Bronchial epithelial cell (primary cell): ENCODE measurements around the gene PARP8. TPM values are rescaled to one million over a fixed set of nuclear protein-coding genes. Genes with fewer than 3 reads are reported as not detected.
"Not testable (repeated sequence)": the region's sequence is repeated elsewhere in the genome, so short reads cannot be mapped to it uniquely, and the experiment has no call there.

Source experiments
- DNase-seq: peaks from one replicate; pipeline ENCODE4 v3.0.0-alpha.2; 2010; ENCODE audit warnings: low read depth
- FAIRE-seq: peaks from 2 replicates; lab custom pipeline; 2011; peaks lifted over from hg19 to GRCh38; lab: Jason Lieb, UNC
- H3K27me3 ChIP-seq: 2 replicates; pipeline ENCODE4 v1.5.1; 2011; ENCODE audit warnings: low read length; ENCODE audit not compliant: control insufficient read depth, insufficient read depth
- H3K36me3 ChIP-seq: 2 replicates; pipeline ENCODE4 v1.5.1; 2011; ENCODE audit warnings: low read length; ENCODE audit not compliant: control insufficient read depth, insufficient read depth
- H3K4me3 ChIP-seq: 2 replicates; pipeline ENCODE4 v1.5.1; 2011; ENCODE audit warnings: mild to moderate bottlenecking, low read depth, low read length, control low read depth
- CTCF ChIP-seq: IDR thresholded peaks from 2 replicates; pipeline ENCODE4 v1.5.1; 2011; ENCODE audit warnings: mild to moderate bottlenecking, moderate library complexity, low read length, control low read depth, inconsistent platforms; ENCODE audit not compliant: insufficient read depth, severe bottlenecking
- total RNA-seq: library from RNA; depleted of rRNA; stranded (reverse); fragments of >200 nt; gene quantifications from 2 replicates; pipeline ENCODE4 v1.2.1, GENCODE V29; 2014

Gene PARP8
- total RNA-seq, 1 donor from 2014 or later, result 14.5 TPM

- H3K36me3 ChIP-seq, result peaks cover 2% of the 10 kb centered on the region
- no peak for FAIRE-seq
- no peaks in the 10 kb centered on the region for H3K27me3 ChIP-seq
- TF ChIP-seq CTCF, result no peak
- H3K4me3 ChIP-seq, result no peak overlapping the region
- DNase-seq, result no peak
Observed at GRCh38 chr5:50766042-50766441, 99.6 kb downstream of the PARP8 start.

GRCh38 chr5:50766462-50766861, 100.0 kb downstream of the PARP8 start:
- Histone ChIP-seq H3K27me3 (no peaks in the 10 kb centered on the region), H3K36me3 (peaks cover 2% of the 10 kb centered on the region), H3K4me3 (no peak overlapping the region)
- no peak for DNase-seq
- no peak for FAIRE-seq
- TF ChIP-seq CTCF, result no peak

GRCh38 chr5:50766967-50767366, 100.5 kb downstream of the PARP8 start:
- TF ChIP-seq CTCF, result no peak
- H3K36me3 ChIP-seq, result no peaks in the 10 kb centered on the region
- H3K4me3 ChIP-seq, result no peak overlapping the region
- no peak for FAIRE-seq
- H3K27me3 ChIP-seq, result no peaks in the 10 kb centered on the region
- DNase-seq, result no peak

- DNase-seq (no peak), FAIRE-seq (no peak)
- no peaks in the 10 kb centered on the region for H3K27me3 ChIP-seq
- no peaks in the 10 kb centered on the region for H3K36me3 ChIP-seq
- TF ChIP-seq CTCF, result no peak
- no peak overlapping the region for H3K4me3 ChIP-seq
Observed at GRCh38 chr5:50767588-50767987, 101.2 kb downstream of the PARP8 start.

- TF ChIP-seq CTCF, result no peak
Observed at GRCh38 chr5:50768634-50769033, 102.2 kb downstream of the PARP8 start.

GRCh38 chr5:50770441-50770840, 104.0 kb downstream of the PARP8 start:
- TF ChIP-seq CTCF, result no peak
- Histone ChIP-seq H3K36me3 (no peaks in the 10 kb centered on the region), H3K4me3 (no peak overlapping the region), H3K27me3 (no peaks in the 10 kb centered on the region)
- no peak for FAIRE-seq
- DNase-seq, result no peak

More at GRCh38 chr5:50768634-50769033, 102.2 kb downstream of the PARP8 start:
- no peak overlapping the region for H3K4me3 ChIP-seq
- no peak for FAIRE-seq
- no peak for DNase-seq
- no peaks in the 10 kb centered on the region for H3K27me3 ChIP-seq
- H3K36me3 ChIP-seq, result no peaks in the 10 kb centered on the region

GRCh38 chr5:50774446-50775175, 108.2 kb downstream of the PARP8 start:
- not testable (repeated sequence) for DNase-seq, FAIRE-seq, H3K27me3 ChIP-seq, H3K4me3 ChIP-seq, H3K36me3 ChIP-seq
